GM12878 (cell line): ENCODE data around the gene GCK. TPM values are rescaled to one million over a fixed set of nuclear protein-coding genes. Genes with fewer than 3 reads are reported as not detected.

Experiments used
- ATAC-seq: fragments of 200-7000 bp; cut with Tn5 transposase; 3 replicates; pipeline ENCODE4 v1.9.1; 2020; ENCODE audit warnings: mild to moderate bottlenecking, moderate library complexity
- BruUV-seq: library from RNA; stranded (reverse); fragments of 400-500 nt; replicated peaks from 2 replicates; lab custom pipeline; 2021; lab: Mats Ljungman, UMichigan
- CTCF ChIA-PET: fragments of 300-600 bp; sonication (Branson Sonifier 250); formaldehyde crosslinking; extraction: SDS; loops from one replicate; lab custom pipeline; 2021; ENCODE audit warnings: inconsistent platforms; lab: Yijun Ruan, JAX
- POLR2A ChIA-PET: fragments of 350-600 bp; formaldehyde crosslinking; extraction: SDS; loops from one replicate; lab custom pipeline; 2021; ENCODE audit warnings: inconsistent platforms; lab: Charles Lee
- RAD21 ChIA-PET: fragments of 300-600 bp; sonication (Branson Sonifier 250); formaldehyde crosslinking; loops from one replicate; lab custom pipeline; 2023; ENCODE audit warnings: antibody characterized with exemption; ENCODE audit not compliant: unreplicated experiment; lab: Charles Lee
- SMC1A ChIA-PET: fragments of 300-600 bp; sonication (Branson Sonifier 250); formaldehyde crosslinking; loops from one replicate; lab custom pipeline; 2023; ENCODE audit not compliant: unreplicated experiment, uncharacterized antibody; lab: Charles Lee
- DNase-seq: peaks from one replicate; pipeline ENCODE4 v3.0.0-alpha.2; 2011; ENCODE audit warnings: low read depth, low spot score
- FAIRE-seq: peaks from 3 replicates; lab custom pipeline; 2011; peaks lifted over from hg19 to GRCh38; lab: Jason Lieb, UNC
- H2AFZ ChIP-seq: 2 replicates; pipeline ENCODE4 v1.6.0; 2011; ENCODE audit warnings: low read depth, low read length, control low read depth; ENCODE audit not compliant: control insufficient read depth
- H3K27ac ChIP-seq: 2 replicates; pipeline ENCODE4 v1.5.1; 2011; ENCODE audit warnings: control low read depth; ENCODE audit not compliant: control insufficient read depth, insufficient read depth
- H3K27me3 ChIP-seq, 2 experiments: replicated peaks in 1 of 2; 2 replicates each; pipeline versions ENCODE4 v1.6.0 to v1.6.1; 2011; ENCODE audit warnings: low read length in 1 of 2; ENCODE audit not compliant: control insufficient read depth in 2 of 2, insufficient read depth in 2 of 2
- H3K36me3 ChIP-seq, 2 experiments: 2 replicates each; pipeline ENCODE4 v1.5.1; 2011; ENCODE audit warnings: low read length in 1 of 2; ENCODE audit not compliant: control insufficient read depth in 2 of 2, insufficient read depth in 2 of 2
- H3K4me1 ChIP-seq: 2 replicates; pipeline ENCODE4 v1.6.1; 2011; ENCODE audit warnings: mild to moderate bottlenecking, low read length, moderate library complexity, mixed read lengths; ENCODE audit not compliant: control insufficient read depth, insufficient read depth
- H3K4me2 ChIP-seq: 2 replicates; pipeline ENCODE4 v1.6.0; 2011; ENCODE audit warnings: control low read depth; ENCODE audit not compliant: control insufficient read depth, insufficient read depth
- H3K4me3 ChIP-seq: fragments of 200-600 bp; sonication (generic); 2 replicates; pipeline ENCODE4 v1.5.1; 2016
- H3K79me2 ChIP-seq: 2 replicates; pipeline ENCODE4 v1.6.0; 2011; ENCODE audit warnings: low read length; ENCODE audit not compliant: control insufficient read depth, insufficient read depth
- H3K9ac ChIP-seq: 2 replicates; pipeline ENCODE4 v1.8.0; 2011; ENCODE audit warnings: low read length, control low read depth, mixed read lengths; ENCODE audit not compliant: control insufficient read depth, insufficient read depth
- H3K9me3 ChIP-seq: replicated peaks from 3 replicates; pipeline ENCODE4 v1.5.1; 2011; ENCODE audit warnings: mild to moderate bottlenecking, low read length; ENCODE audit not compliant: control insufficient read depth, insufficient read depth
- H4K20me1 ChIP-seq: 2 replicates; pipeline ENCODE4 v1.6.0; 2011; ENCODE audit not compliant: control insufficient read depth, insufficient read depth
- ATF3 ChIP-seq: IDR thresholded peaks from 2 replicates; pipeline ENCODE4 v1.6.1; 2011; ENCODE audit warnings: low read depth, mild to moderate bottlenecking, low read length, moderate library complexity, borderline replicate concordance; ENCODE audit errors: extremely low read depth
- DPF2 ChIP-seq: fragments of 450-650 bp; IDR thresholded peaks from 2 replicates; pipeline ENCODE4 v1.6.1; 2017; ENCODE audit warnings: mild to moderate bottlenecking
- ESRRA ChIP-seq: IDR thresholded peaks from 2 replicates; pipeline ENCODE4 v1.6.1; 2012; ENCODE audit warnings: mild to moderate bottlenecking, low read length, improper control_type of control experiment
- GABPA ChIP-seq: IDR thresholded peaks from 2 replicates; pipeline ENCODE4 v1.6.1; 2014; ENCODE audit warnings: antibody characterized with exemption, low read depth, mild to moderate bottlenecking, inconsistent platforms
- IRF5 ChIP-seq: fragments of 450-650 bp; IDR thresholded peaks from 2 replicates; pipeline ENCODE4 v1.6.1; 2017; ENCODE audit warnings: borderline replicate concordance
- KLF5 ChIP-seq: fragments of 450-650 bp; IDR thresholded peaks from 2 replicates; pipeline ENCODE4 v1.6.1; 2014; ENCODE audit warnings: mild to moderate bottlenecking; ENCODE audit not compliant: partially characterized antibody
- MTA2 ChIP-seq: fragments of 450-650 bp; IDR thresholded peaks from 2 replicates; pipeline ENCODE4 v1.6.1; 2016; ENCODE audit warnings: low read depth, mild to moderate bottlenecking, moderate library complexity
- SRF ChIP-seq, 2 experiments: IDR thresholded peaks; 2 replicates each; pipeline ENCODE4 v1.6.1; 2011; ENCODE audit warnings: low read depth in 2 of 2, low read length in 2 of 2, mild to moderate bottlenecking in 1 of 2, moderate library complexity in 1 of 2
- STAT3 ChIP-seq: IDR thresholded peaks from 2 replicates; pipeline ENCODE4 v1.6.1; 2011; ENCODE audit warnings: low read depth, low read length, improper control_type of control experiment
- TBL1XR1 ChIP-seq: IDR thresholded peaks from 2 replicates; pipeline ENCODE4 v1.6.1; 2012; ENCODE audit warnings: low read depth, low read length, improper control_type of control experiment
- USF1 ChIP-seq: IDR thresholded peaks from 2 replicates; pipeline ENCODE4 v1.6.1; 2011; ENCODE audit warnings: borderline replicate concordance, low read depth, mild to moderate bottlenecking, moderate library complexity, mixed read lengths, low read length; ENCODE audit not compliant: insufficient read depth; ENCODE audit errors: extremely low read length
- ZBTB11 ChIP-seq: fragments of 450-650 bp; formaldehyde crosslinking; IDR thresholded peaks from 2 replicates; pipeline ENCODE4 v1.5.0; 2022; ENCODE audit warnings: mild to moderate bottlenecking, missing genetic modification characterization
- ZNF217 ChIP-seq: fragments of 450-650 bp; IDR thresholded peaks from 2 replicates; pipeline ENCODE4 v1.6.1; 2017; ENCODE audit warnings: antibody characterized with exemption, mild to moderate bottlenecking
- WGBS: methylation state at CpG from one replicate; pipeline ENCODE4 v1.1.6; 2016; ENCODE audit warnings: low lambda C conversion rate; ENCODE audit not compliant: insufficient replicate concordance, insufficient coverage; ENCODE audit errors: missing lambda C conversion rate; 5-methylcytosine and 5-hydroxymethylcytosine counted together
- in situ Hi-C: fragments of 300-500 bp; cut with MboI; formaldehyde crosslinking; loops from 9 replicates; pipeline ENCODE4 v1.14.3; 2018; ENCODE audit warnings: mixed read lengths
- intact Hi-C: fragments of 100-400 bp; cut with micrococcal nuclease; formaldehyde crosslinking; loops from one replicate; pipeline ENCODE4 v1.14.2; 2022; ENCODE audit not compliant: unreplicated experiment
- polyA plus RNA-seq, 11 experiments: library from polyadenylated mRNA; depleted of rRNA in 4 of 11; unstranded in 6 of 11; stranded (reverse) in 5 of 11; fragments of >200 nt; fragmentation: Nextera tagmentation in 4 of 11; fragmentation: Illumina TruSeq in 1 of 11; extraction: Ambion mirVana in 4 of 11; extraction: Trizol in 1 of 11; gene quantifications; 1 replicate in 1 of 11; 2 replicates in 10 of 11; pipeline versions ENCODE4 v1.2.1 to v1.2.3, GENCODE V29; 2011 to 2016; ENCODE audit warnings: inconsistent platforms in 2 of 11, missing spikeins in 2 of 11, low read depth in 1 of 11
- total RNA-seq, 4 experiments: library from RNA; depleted of rRNA in 3 of 4; stranded (reverse); fragments of >200 nt in 3 of 4; fragmentation: Illumina TruSeq in 1 of 4; extraction: Trizol in 1 of 4; gene quantifications; 2 replicates each; pipeline versions ENCODE4 v1.2.1 to v1.2.3, GENCODE V29; 2013 to 2021

The GCK gene
- total and polyA plus RNA-seq, 10 of the 15 experiments (the other 5 are each of a cell fraction or from before 2014, with no cell fraction given), result 0.06 to 0.16 TPM; not detected in 8

GRCh38 chr7:44182827-44183226 lies 6.4 kb downstream of the GCK start:
- TF ChIP-seq ESRRA (no peak), ZBTB11 (CRISPR knock-in tag) (no peak), MTA2 (no peak), DPF2 (no peak), SRF (IDR thresholded peaks at IDR 0.05; ENCODE audit: low read depth in 2 of 2, low read length in 2 of 2) (no peak), ZNF217 (no peak), TBL1XR1 (no peak), GABPA (no peak), STAT3 (no peak), USF1 (no peak), KLF5 (no peak), ATF3 (no peak), IRF5 (no peak)
- no peak overlapping the region for H3K4me2 ChIP-seq
- intact Hi-C loops (no loop called here), in situ Hi-C loops (no loop called here)
- no peaks in the 10 kb centered on the region; the same call in 2 of the 3 replicates for H3K9me3 ChIP-seq
- no peaks in the 10 kb centered on the region for H3K79me2 ChIP-seq
- BruUV-seq, result no TSS peak
- ChIA-PET RAD21 (no interaction called here), SMC1A (no interaction called here), CTCF (no interaction called here), POLR2A (interaction anchor here (0.6 kb wide), 1 partner anchor 151 kb away, joined by 3 read pairs; no protein-coding TSS in a partner anchor)
- DNase-seq, result no peak
- no peak for ATAC-seq
- H2AFZ ChIP-seq, result no peak overlapping the region
- H3K4me1 ChIP-seq, result no peaks in the 10 kb centered on the region
- no peak overlapping the region for H3K27ac ChIP-seq
- WGBS, result 17% methylated on average over 5 of the region's 5 CpGs
- H3K36me3 ChIP-seq, result no peaks in the 10 kb centered on the region
- H3K27me3 ChIP-seq, result peaks cover 0 to 1% of the 10 kb centered on the region in 2 experiments; a peak in 1 of 4 replicates
- no peak for FAIRE-seq
- no peak overlapping the region for H3K4me3 ChIP-seq
- no peak overlapping the region for H3K9ac ChIP-seq
- no peaks in the 10 kb centered on the region for H4K20me1 ChIP-seq
